Measurements from ENCODE around the gene GYPA. TPM values are rescaled to one million over a fixed set of nuclear protein-coding genes. Genes with fewer than 3 reads are reported as not detected.

The GYPA gene
- total RNA-seq, result not detected in 2 replicates

GRCh38 chr4:144140594-144141295, at the start of gene GYPA:
GYPA (minus strand) TSS chr4:144140718; CDS start chr4:144140635, 83 bp downstream.

Other genes with a start within 250 kb of the GYPA start
- gene GYPE, start 235.2 kb downstream of the GYPA start, total RNA-seq, result 0.50 and 1.2 TPM in 2 replicates
- gene GYPB, start 121.3 kb downstream of the GYPA start, total RNA-seq, result not detected in 2 replicates

Measured in cardiac ventricle fibroblast (primary cell).